Measurements from ENCODE around the gene CRY1.

CRY1 gene

GRCh38 chr12:106957583-106957982 is 135.8 kb downstream of the CRY1 start:
- DNase-seq (ENCODE audit: insufficient read length, low spot score) (no peak), FAIRE-seq (peak; percentile 41)
- TF ChIP-seq PAX5 (IDR thresholded peaks at IDR 0.05; ENCODE audit: insufficient read depth, low read length, severe bottlenecking) (no peak), TAF1 (IDR thresholded peaks at IDR 0.05; ENCODE audit: low read depth, low read length) (no peak), POLR2A (IDR thresholded peaks at IDR 0.05; ENCODE audit: low read depth, low read length) (no peak), SPI1 (IDR thresholded peaks at IDR 0.05; ENCODE audit: low read depth, low read length) (no peak), POLR2AphosphoS5 (IDR thresholded peaks at IDR 0.05; ENCODE audit: low read depth, low read length) (no peak), POU2F2 (IDR thresholded peaks at IDR 0.05; ENCODE audit: low read depth, low read length) (no peak)

GRCh38 chr12:106956048-106956578 is 137.2 kb downstream of the CRY1 start:
- DNase-seq (ENCODE audit: insufficient read length, low spot score) (peak; percentile 54), FAIRE-seq (peak; percentile 13)
- TF ChIP-seq PAX5 (IDR thresholded peaks at IDR 0.05; ENCODE audit: insufficient read depth, low read length, severe bottlenecking): no peak

GRCh38 chr12:106955377-106956047 is 137.8 kb downstream of the CRY1 start, which contains the start of gene TMEM263:
TMEM263 (plus strand) TSS chr12:106955907; CDS start chr12:106967117, 11,210 bp downstream.
- peak; percentile 94 for FAIRE-seq
- peak; percentile 86 for DNase-seq (ENCODE audit: insufficient read length, low spot score)
- TF ChIP-seq PAX5 (IDR thresholded peaks at IDR 0.05; ENCODE audit: insufficient read depth, low read length, severe bottlenecking) (no peak), POLR2AphosphoS5 (IDR thresholded peaks at IDR 0.05; ENCODE audit: low read depth, low read length) (peak; percentile 71), POLR2A (IDR thresholded peaks at IDR 0.05; ENCODE audit: low read depth, low read length) (peak; percentile 74), TAF1 (IDR thresholded peaks at IDR 0.05; ENCODE audit: low read depth, low read length) (peak; percentile 70; the same call in 1 of the 2 replicates), SPI1 (IDR thresholded peaks at IDR 0.05; ENCODE audit: low read depth, low read length) (no peak)

GRCh38 chr12:106954462-106955376 is 138.6 kb downstream of the CRY1 start:
- no peak for DNase-seq (ENCODE audit: insufficient read length, low spot score)
- peak; percentile 26 for FAIRE-seq
- no peak for TF ChIP-seq POU2F2 (IDR thresholded peaks at IDR 0.05; ENCODE audit: low read depth, low read length)

- DNase-seq (ENCODE audit: insufficient read length, low spot score) (no peak), FAIRE-seq (no peak)
- TF ChIP-seq POU2F2 (IDR thresholded peaks at IDR 0.05; ENCODE audit: low read depth, low read length): no peak
- no peak for TF ChIP-seq POLR2A (IDR thresholded peaks at IDR 0.05; ENCODE audit: low read depth, low read length)
- TF ChIP-seq TAF1 (IDR thresholded peaks at IDR 0.05; ENCODE audit: low read depth, low read length): no peak
- TF ChIP-seq POLR2AphosphoS5 (IDR thresholded peaks at IDR 0.05; ENCODE audit: low read depth, low read length): no peak
Measured at GRCh38 chr12:106953352-106954250, 139.7 kb downstream of the CRY1 start.

GRCh38 chr12:106950591-106950990 is 142.8 kb downstream of the CRY1 start:
- FAIRE-seq (no peak), DNase-seq (ENCODE audit: insufficient read length, low spot score) (no peak)

GRCh38 chr12:106947461-106947860 is 145.9 kb downstream of the CRY1 start:
- DNase-seq (ENCODE audit: insufficient read length, low spot score) (no peak), FAIRE-seq (no peak)
- TF ChIP-seq SPI1 (IDR thresholded peaks at IDR 0.05; ENCODE audit: low read depth, low read length): no peak
- TF ChIP-seq TAF1 (IDR thresholded peaks at IDR 0.05; ENCODE audit: low read depth, low read length): no peak
- no peak for TF ChIP-seq POU2F2 (IDR thresholded peaks at IDR 0.05; ENCODE audit: low read depth, low read length)
- TF ChIP-seq POLR2A (IDR thresholded peaks at IDR 0.05; ENCODE audit: low read depth, low read length): no peak
- TF ChIP-seq POLR2AphosphoS5 (IDR thresholded peaks at IDR 0.05; ENCODE audit: low read depth, low read length): no peak
- TF ChIP-seq PAX5 (IDR thresholded peaks at IDR 0.05; ENCODE audit: insufficient read depth, low read length, severe bottlenecking): no peak

More at GRCh38 chr12:106950591-106950990, 142.8 kb downstream of the CRY1 start:
- TF ChIP-seq TAF1 (IDR thresholded peaks at IDR 0.05; ENCODE audit: low read depth, low read length) (no peak), SPI1 (IDR thresholded peaks at IDR 0.05; ENCODE audit: low read depth, low read length) (no peak), PAX5 (IDR thresholded peaks at IDR 0.05; ENCODE audit: insufficient read depth, low read length, severe bottlenecking) (no peak), POLR2AphosphoS5 (IDR thresholded peaks at IDR 0.05; ENCODE audit: low read depth, low read length) (no peak), POLR2A (IDR thresholded peaks at IDR 0.05; ENCODE audit: low read depth, low read length) (no peak), POU2F2 (IDR thresholded peaks at IDR 0.05; ENCODE audit: low read depth, low read length) (no peak)

- no peak for FAIRE-seq
- no peak for TF ChIP-seq PAX5 (IDR thresholded peaks at IDR 0.05; ENCODE audit: insufficient read depth, low read length, severe bottlenecking)
- DNase-seq (ENCODE audit: insufficient read length, low spot score): no peak
Measured at GRCh38 chr12:106945261-106945851, 148.0 kb downstream of the CRY1 start.

- TF ChIP-seq SPI1 (IDR thresholded peaks at IDR 0.05; ENCODE audit: low read depth, low read length): no peak
- no peak for TF ChIP-seq POLR2AphosphoS5 (IDR thresholded peaks at IDR 0.05; ENCODE audit: low read depth, low read length)
- TF ChIP-seq PAX5 (IDR thresholded peaks at IDR 0.05; ENCODE audit: insufficient read depth, low read length, severe bottlenecking): no peak
- no peak for TF ChIP-seq POLR2A (IDR thresholded peaks at IDR 0.05; ENCODE audit: low read depth, low read length)
- no peak for TF ChIP-seq POU2F2 (IDR thresholded peaks at IDR 0.05; ENCODE audit: low read depth, low read length)
- TF ChIP-seq TAF1 (IDR thresholded peaks at IDR 0.05; ENCODE audit: low read depth, low read length): no peak
- no peak for FAIRE-seq
- DNase-seq (ENCODE audit: insufficient read length, low spot score): no peak
Measured at GRCh38 chr12:106942775-106943174, 150.6 kb downstream of the CRY1 start.
